Caco-2 (cell line): ENCODE data around the gene PNPLA7. TPM values are rescaled to one million over a fixed set of nuclear protein-coding genes. Genes with fewer than 3 reads are reported as not detected.

Experiments
- BruUV-seq: library from RNA; stranded (reverse); fragments of 400-500 nt; replicated peaks from 2 replicates; lab custom pipeline; 2021; lab: Mats Ljungman, UMichigan
- CTCF ChIA-PET: fragments of 300-600 bp; sonication (Branson Sonifier 250); formaldehyde crosslinking; loops from one replicate; lab custom pipeline; 2022; ENCODE audit warnings: antibody characterized with exemption; lab: Charles Lee
- POLR2A ChIA-PET: fragments of 300-600 bp; sonication (Branson Sonifier 250); formaldehyde crosslinking; loops from one replicate; lab custom pipeline; 2022; ENCODE audit warnings: antibody characterized with exemption; lab: Charles Lee
- DNase-seq, 2 experiments: peaks; one replicate each; pipeline versions ENCODE4 v3.0.0 to v3.0.0-alpha.2; 2020 to 2022
- H3K27me3 ChIP-seq: replicated peaks from 2 replicates; pipeline ENCODE4 v1.6.0; 2011; ENCODE audit warnings: low read length; ENCODE audit not compliant: control insufficient read depth, insufficient read depth
- H3K36me3 ChIP-seq: 2 replicates; pipeline ENCODE4 v1.5.1; 2011; ENCODE audit warnings: low read length; ENCODE audit not compliant: control insufficient read depth, insufficient read depth
- H3K4me1 ChIP-seq: fragments of 250-450 bp; sonication (Bioruptor Pico); 2 replicates; pipeline ENCODE4 v1.5.1; 2020; ENCODE audit warnings: mild to moderate bottlenecking
- H3K4me3 ChIP-seq: 2 replicates; pipeline ENCODE4 v1.5.1; 2011; ENCODE audit warnings: low read depth, mild to moderate bottlenecking, control low read depth, low read length
- H3K9me3 ChIP-seq: fragments of 250-450 bp; sonication (Bioruptor Pico); 2 replicates; pipeline ENCODE4 v1.5.1; 2020; ENCODE audit warnings: mild to moderate bottlenecking, moderate library complexity
- H3K27ac Mint-ChIP-seq: one replicate; pipeline ENCODE4 v1.8.0; 2022; ENCODE audit warnings: mixed read lengths; ENCODE audit not compliant: unreplicated experiment
- H3K27me3 Mint-ChIP-seq: one replicate; pipeline ENCODE4 v1.8.0; 2022; ENCODE audit warnings: mixed read lengths; ENCODE audit not compliant: insufficient read depth, unreplicated experiment
- H3K36me3 Mint-ChIP-seq: one replicate; pipeline ENCODE4 v1.8.0; 2022; ENCODE audit warnings: mild to moderate bottlenecking, mixed read lengths; ENCODE audit not compliant: insufficient read depth, unreplicated experiment
- H3K4me1 Mint-ChIP-seq: one replicate; pipeline ENCODE4 v1.8.0; 2022; ENCODE audit warnings: low read depth, mixed read lengths; ENCODE audit not compliant: unreplicated experiment
- H3K4me3 Mint-ChIP-seq: one replicate; pipeline ENCODE4 v1.8.0; 2022; ENCODE audit warnings: mild to moderate bottlenecking, moderate library complexity, mixed read lengths; ENCODE audit not compliant: unreplicated experiment
- H3K9me3 Mint-ChIP-seq: one replicate; pipeline ENCODE4 v1.8.0; 2022; ENCODE audit warnings: mixed read lengths; ENCODE audit not compliant: unreplicated experiment
- CTCF ChIP-seq, 2 experiments: fragments of 200-600 bp in 1 of 2; IDR thresholded peaks; 1 replicate in 1 of 2; 2 replicates in 1 of 2; pipeline versions ENCODE4 v1.5.1 to v1.8.0; 2011 to 2022; ENCODE audit warnings: antibody characterized with exemption in 1 of 2, control low read depth in 1 of 2, inconsistent platforms in 1 of 2, low read depth in 1 of 2, low read length in 1 of 2, mild to moderate bottlenecking in 1 of 2, moderate library complexity in 1 of 2; ENCODE audit not compliant: insufficient read depth in 1 of 2, severe bottlenecking in 1 of 2, unreplicated experiment in 1 of 2
- intact Hi-C: fragments of 100-400 bp; cut with micrococcal nuclease; formaldehyde crosslinking; loops from one replicate; pipeline ENCODE4 v1.10.0; 2022; ENCODE audit not compliant: unreplicated experiment
- total RNA-seq: library from RNA; stranded (reverse); gene quantifications from 2 replicates; pipeline ENCODE4 v1.2.3, GENCODE V29; 2022

The PNPLA7 gene
- total RNA-seq, 1 experiment from 2014 or later = 1.8 TPM

GRCh38 chr9:137416563-137417151 lies 133.5 kb downstream of the PNPLA7 start:
- no peaks in the 10 kb centered on the region for H3K4me1 Mint-ChIP-seq
- no TSS peak for BruUV-seq
- H3K36me3 Mint-ChIP-seq = peaks cover 11% of the 10 kb centered on the region
- intact Hi-C loops = no loop called here
- no peak for DNase-seq
- ChIA-PET CTCF (interaction anchor here (0.6 kb wide), 1 partner anchor 115 kb away, joined by 6 read pairs; the partner anchor contains the start of gene NRARP), POLR2A (interaction anchor here (0.7 kb wide), 1 partner anchor 289 kb away, joined by 3 read pairs; no protein-coding TSS in a partner anchor)
- H3K4me1 ChIP-seq = no peaks in the 10 kb centered on the region
- TF ChIP-seq CTCF (IDR thresholded peaks at IDR 0.05; ENCODE audit: insufficient read depth in 1 of 2, low read depth in 1 of 2, low read length in 1 of 2, severe bottlenecking in 1 of 2, unreplicated experiment in 1 of 2) = no peak
- no peaks in the 10 kb centered on the region for H3K27me3 ChIP-seq
- no peak overlapping the region for H3K4me3 ChIP-seq
- no peak overlapping the region for H3K4me3 Mint-ChIP-seq
- no peak overlapping the region for H3K27ac Mint-ChIP-seq
- no peaks in the 10 kb centered on the region for H3K9me3 ChIP-seq
- H3K36me3 ChIP-seq = no peaks in the 10 kb centered on the region
- H3K27me3 Mint-ChIP-seq = no peaks in the 10 kb centered on the region
- H3K9me3 Mint-ChIP-seq = no peaks in the 10 kb centered on the region

GRCh38 chr9:137416006-137416562 lies 134.1 kb downstream of the PNPLA7 start:
- Histone ChIP-seq H3K27me3 (no peaks in the 10 kb centered on the region), H3K4me3 (no peak overlapping the region), H3K9me3 (no peaks in the 10 kb centered on the region), H3K4me1 (no peaks in the 10 kb centered on the region), H3K36me3 (no peaks in the 10 kb centered on the region)
- no peak overlapping the region for H3K27ac Mint-ChIP-seq
- H3K9me3 Mint-ChIP-seq = no peaks in the 10 kb centered on the region
- ChIA-PET POLR2A (no interaction called here), CTCF (no interaction called here)
- H3K27me3 Mint-ChIP-seq = no peaks in the 10 kb centered on the region
- BruUV-seq = no TSS peak
- intact Hi-C loops = no loop called here
- no peak overlapping the region for H3K4me3 Mint-ChIP-seq
- no peak for DNase-seq
- no peaks in the 10 kb centered on the region for H3K4me1 Mint-ChIP-seq
- no peak for TF ChIP-seq CTCF (IDR thresholded peaks at IDR 0.05; ENCODE audit: insufficient read depth in 1 of 2, low read depth in 1 of 2, low read length in 1 of 2, severe bottlenecking in 1 of 2, unreplicated experiment in 1 of 2)
- H3K36me3 Mint-ChIP-seq = peaks cover 11% of the 10 kb centered on the region

- Mint-ChIP-seq H3K4me1 (no peaks in the 10 kb centered on the region), H3K9me3 (no peaks in the 10 kb centered on the region), H3K36me3 (peaks cover 11% of the 10 kb centered on the region), H3K27ac (no peak overlapping the region), H3K27me3 (no peaks in the 10 kb centered on the region), H3K4me3 (no peak overlapping the region)
- Histone ChIP-seq H3K9me3 (no peaks in the 10 kb centered on the region), H3K4me3 (no peak overlapping the region), H3K36me3 (no peaks in the 10 kb centered on the region), H3K27me3 (no peaks in the 10 kb centered on the region), H3K4me1 (no peaks in the 10 kb centered on the region)
- BruUV-seq = no TSS peak
- no peak for TF ChIP-seq CTCF (IDR thresholded peaks at IDR 0.05; ENCODE audit: insufficient read depth in 1 of 2, low read depth in 1 of 2, low read length in 1 of 2, severe bottlenecking in 1 of 2, unreplicated experiment in 1 of 2)
- ChIA-PET CTCF (interaction anchor here (0.6 kb wide), 1 partner anchor 66 kb away, joined by 3 read pairs; no protein-coding TSS in a partner anchor), POLR2A (no interaction called here)
- no peak for DNase-seq
- intact Hi-C loops = no loop called here
Observed at GRCh38 chr9:137415451-137415850, 134.8 kb downstream of the PNPLA7 start.
